Myometrial cell (primary cell): ENCODE results near the gene SEC22A. TPM values are rescaled to one million over a fixed set of nuclear protein-coding genes. Genes with fewer than 3 reads are reported as not detected.

ENCODE experiments used
- total RNA-seq: library from RNA; depleted of rRNA; stranded (reverse); fragments of >200 nt; gene quantifications from 2 replicates; pipeline ENCODE4 v1.2.3, GENCODE V29; 2015

SEC22A gene
- total RNA-seq, result 57.2 and 79.3 TPM in 2 replicates

DNA sequence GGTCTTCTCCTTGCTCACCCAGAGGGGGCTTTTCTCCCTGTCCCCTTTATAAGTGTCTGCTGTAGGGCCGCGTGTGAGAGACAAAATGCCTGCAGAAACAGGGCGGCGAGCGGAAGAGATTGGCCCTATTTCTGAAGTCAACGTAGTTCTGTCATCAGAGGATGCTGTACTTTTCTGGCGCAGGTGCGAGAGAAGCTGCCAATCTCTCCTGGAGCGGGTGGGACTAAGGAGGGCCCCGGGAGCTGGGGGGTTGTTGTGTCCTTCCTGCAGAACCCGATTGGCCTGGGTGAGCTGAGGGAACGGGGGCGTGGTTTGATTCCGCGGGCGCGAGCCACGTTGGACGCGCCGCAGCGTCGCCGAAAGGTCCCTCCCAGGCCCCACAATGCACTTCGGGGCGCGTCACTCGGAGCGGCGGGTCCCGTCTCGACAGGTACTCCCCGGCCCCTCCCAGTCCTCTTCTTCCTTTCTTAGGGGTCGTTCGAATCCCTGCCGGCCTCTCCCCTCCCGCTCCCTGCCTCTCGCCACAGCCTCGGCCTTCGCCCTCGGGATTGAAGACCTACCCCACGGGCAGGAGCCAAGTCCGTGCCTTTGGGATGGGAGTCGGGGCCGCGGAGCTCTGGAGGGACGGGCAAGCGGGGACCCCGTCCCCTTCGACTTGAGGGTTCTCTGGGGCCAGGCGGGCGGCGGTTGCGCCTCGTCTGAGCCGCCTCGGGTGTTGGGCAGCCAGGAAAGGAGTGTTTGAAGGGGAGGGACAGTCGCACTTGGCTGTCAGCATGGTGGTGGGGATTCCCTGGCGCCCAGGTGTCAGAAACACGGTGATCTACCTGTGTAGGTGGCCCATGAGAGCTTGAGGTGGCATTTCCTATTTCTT is at the start of gene SEC22A:
TSS of gene SEC22A (plus strand) at position 387 of the 871 bp plus-strand sequence. CDS start 7,275 bp downstream, outside the sequence.

Other genes starting within 250 kb of the SEC22A start
- gene SEMA5B, start 174.2 kb upstream of the SEC22A start, total RNA-seq, result under 0.01 TPM in 1 of 2 replicates, not detected in the other
- gene PDIA5, start 134.9 kb upstream of the SEC22A start, total RNA-seq, result 50.9 and 55.6 TPM in 2 replicates
- gene ADCY5, start 247.1 kb downstream of the SEC22A start, total RNA-seq, result 0.53 TPM in 1 of 2 replicates, not detected in the other